Mesodermal cell (in vitro differentiated cells): ENCODE data around the gene HEG1.

Experiments used
- H3K27ac ChIP-seq: 2 replicates; pipeline ENCODE4 v1.7.0; 2013; ENCODE audit warnings: mild to moderate bottlenecking, low read depth, low read length, moderate library complexity; ENCODE audit not compliant: severe bottlenecking
- H3K36me3 ChIP-seq: 2 replicates; pipeline ENCODE4 v1.7.1; 2013; ENCODE audit warnings: mild to moderate bottlenecking, low read length, moderate library complexity; ENCODE audit not compliant: control insufficient read depth, insufficient read depth
- H3K4me1 ChIP-seq: one replicate; pipeline ENCODE4 v1.7.1; 2013; ENCODE audit warnings: mild to moderate bottlenecking, low read length; ENCODE audit not compliant: insufficient read depth, control insufficient read depth, poor library complexity, severe bottlenecking
- H3K4me3 ChIP-seq: 2 replicates; pipeline ENCODE4 v1.7.0; 2013; ENCODE audit warnings: low read length, control low read depth, mild to moderate bottlenecking; ENCODE audit not compliant: insufficient read depth, poor library complexity, severe bottlenecking; ENCODE audit errors: extremely low read depth
- H3K9me3 ChIP-seq: 2 replicates; pipeline ENCODE4 v1.7.1; 2013; ENCODE audit warnings: mild to moderate bottlenecking, low read length, moderate library complexity; ENCODE audit not compliant: control insufficient read depth
- WGBS, 2 experiments: methylation state at CpG; one replicate each; pipeline ENCODE4 v1.1.5; 2013; ENCODE audit warnings: missing lambda C conversion rate in 2 of 2; ENCODE audit not compliant: insufficient coverage in 2 of 2; 5-methylcytosine and 5-hydroxymethylcytosine counted together

The HEG1 gene

GRCh38 chr3:124969963-124970722 lies 85.7 kb downstream of the HEG1 start:
- peaks cover 83% of the 10 kb centered on the region for H3K36me3 ChIP-seq
- H3K4me3 ChIP-seq = no peak overlapping the region
- H3K4me1 ChIP-seq = no peaks in the 10 kb centered on the region
- 98 to 100% methylated on average over 12 to 18 of the region's 18 CpGs for WGBS, 2 experiments
- no peaks in the 10 kb centered on the region for H3K9me3 ChIP-seq
- no peak overlapping the region for H3K27ac ChIP-seq

DNA sequence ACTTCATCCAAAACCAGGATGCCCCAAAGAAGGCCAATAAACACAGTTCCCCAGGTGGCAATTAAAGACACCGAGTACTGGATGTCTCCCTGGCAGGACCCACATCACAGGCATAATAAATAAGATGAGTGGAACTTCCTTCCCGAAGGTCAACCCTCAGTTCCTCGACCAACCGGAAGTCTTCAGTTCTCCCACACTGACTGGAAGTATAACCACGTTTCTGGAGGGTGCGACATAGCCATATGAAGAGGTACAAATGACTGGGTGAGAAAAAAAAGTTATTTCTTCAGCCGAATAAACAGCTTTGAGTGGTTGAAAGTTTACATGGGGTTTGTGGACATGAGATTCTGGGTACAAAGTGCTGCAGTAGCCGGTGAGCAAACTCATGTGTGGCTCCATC lies 86.6 kb downstream of the HEG1 start:
- Histone ChIP-seq H3K4me3 (no peak overlapping the region), H3K9me3 (no peaks in the 10 kb centered on the region), H3K27ac (no peak overlapping the region), H3K36me3 (peaks cover 73% of the 10 kb centered on the region), H3K4me1 (no peaks in the 10 kb centered on the region)
- 88 to 95% methylated on average over 6 to 7 of the region's 8 CpGs for WGBS, 2 experiments

- H3K4me3 ChIP-seq = no peak overlapping the region
- H3K36me3 ChIP-seq = peaks cover 61% of the 10 kb centered on the region
- H3K4me1 ChIP-seq = no peaks in the 10 kb centered on the region
- H3K27ac ChIP-seq = peak overlapping the region; percentile 8
- WGBS, 2 experiments = 95 to 99% methylated on average over 8 of the region's 10 CpGs
- H3K9me3 ChIP-seq = no peaks in the 10 kb centered on the region
Observed at GRCh38 chr3:124967964-124968363, 87.8 kb downstream of the HEG1 start.

DNA sequence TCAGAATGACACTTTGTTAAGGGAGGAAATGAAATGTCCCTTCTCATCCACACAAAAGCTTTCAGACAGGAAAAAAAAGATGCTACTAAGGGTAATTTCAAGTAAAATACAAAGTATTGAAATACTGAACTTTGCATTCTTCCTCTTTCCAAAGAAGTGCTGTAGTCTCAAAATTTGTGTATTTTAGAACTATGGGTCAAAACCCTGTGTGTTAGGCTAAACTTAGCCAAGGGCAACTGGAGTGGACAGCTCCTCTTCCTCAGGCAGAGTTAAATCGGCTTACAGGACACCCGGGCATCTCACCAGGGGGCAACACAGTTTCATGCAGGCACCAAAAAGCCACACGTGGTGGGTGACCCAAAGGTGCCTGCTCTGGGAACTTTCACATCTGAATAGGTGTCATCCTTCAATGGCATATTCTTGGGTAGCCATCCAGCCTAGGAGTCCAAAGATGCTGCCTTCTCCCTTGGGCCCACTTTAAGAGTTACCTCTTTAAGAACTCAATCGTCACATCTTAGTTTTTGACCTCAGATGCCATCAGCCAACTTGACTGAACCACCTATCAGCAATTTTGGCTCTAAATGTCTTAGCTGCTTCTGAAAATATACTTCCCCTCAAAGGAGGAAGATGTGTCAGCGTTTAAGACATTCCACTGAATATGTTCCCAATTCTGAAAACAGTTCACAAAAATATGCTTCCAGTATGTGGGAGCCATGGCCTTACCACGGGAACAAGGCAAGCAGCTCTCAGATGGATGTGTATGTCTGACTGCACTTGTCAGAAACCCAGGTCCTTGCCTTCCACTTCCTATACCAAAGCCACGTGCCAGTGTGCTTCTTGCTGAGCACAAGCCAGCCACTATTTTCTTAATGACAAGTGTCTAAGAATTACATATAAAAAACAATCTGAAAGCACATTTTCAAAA lies 89.0 kb downstream of the HEG1 start:
- WGBS, 2 experiments = 89 to 90% methylated on average over 5 of the region's 7 CpGs
- no peaks in the 10 kb centered on the region for H3K9me3 ChIP-seq
- H3K27ac ChIP-seq = no peak overlapping the region
- H3K36me3 ChIP-seq = peaks cover 49% of the 10 kb centered on the region
- no peak overlapping the region for H3K4me3 ChIP-seq
- no peaks in the 10 kb centered on the region for H3K4me1 ChIP-seq

DNA sequence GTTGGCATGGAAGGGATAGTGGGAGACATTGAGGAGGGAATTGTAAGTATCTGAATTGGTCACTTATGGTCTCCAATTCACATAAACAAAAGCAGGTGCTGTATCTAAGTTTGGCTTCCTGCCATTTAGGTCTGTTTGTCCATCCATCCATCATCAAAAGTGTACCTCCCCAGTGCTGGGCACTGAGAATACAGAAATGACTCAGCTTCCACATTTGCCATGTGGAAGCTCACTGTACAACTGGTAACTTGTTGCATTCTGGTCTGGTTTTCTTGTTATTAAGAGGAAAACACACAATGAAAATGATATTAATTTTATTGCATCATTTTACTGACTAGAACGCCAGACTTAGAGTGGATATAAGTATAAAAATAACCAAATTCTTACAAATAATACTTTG lies 90.4 kb downstream of the HEG1 start:
- WGBS, 2 experiments = no CpG with 5 or more reads among the region's 1 CpG
- Histone ChIP-seq H3K9me3 (no peaks in the 10 kb centered on the region), H3K27ac (no peak overlapping the region), H3K36me3 (peaks cover 36% of the 10 kb centered on the region), H3K4me3 (no peak overlapping the region), H3K4me1 (no peaks in the 10 kb centered on the region)

GRCh38 chr3:124964387-124964786 lies 91.4 kb downstream of the HEG1 start:
- WGBS, 2 experiments = 89 to 100% methylated on average over 1 of the region's 4 CpGs

GRCh38 chr3:124963755-124964154 lies 92.0 kb downstream of the HEG1 start:
- H3K9me3 ChIP-seq = no peaks in the 10 kb centered on the region
- H3K27ac ChIP-seq = no peak overlapping the region
- no peak overlapping the region for H3K4me3 ChIP-seq
- H3K36me3 ChIP-seq = peaks cover 20% of the 10 kb centered on the region
- no peaks in the 10 kb centered on the region for H3K4me1 ChIP-seq
- WGBS, 2 experiments = 92% methylated on average over 3 of the region's 3 CpGs

More at GRCh38 chr3:124964387-124964786, 91.4 kb downstream of the HEG1 start:
- Histone ChIP-seq H3K4me3 (no peak overlapping the region), H3K36me3 (peaks cover 26% of the 10 kb centered on the region), H3K9me3 (no peaks in the 10 kb centered on the region), H3K27ac (no peak overlapping the region), H3K4me1 (no peaks in the 10 kb centered on the region)

DNA sequence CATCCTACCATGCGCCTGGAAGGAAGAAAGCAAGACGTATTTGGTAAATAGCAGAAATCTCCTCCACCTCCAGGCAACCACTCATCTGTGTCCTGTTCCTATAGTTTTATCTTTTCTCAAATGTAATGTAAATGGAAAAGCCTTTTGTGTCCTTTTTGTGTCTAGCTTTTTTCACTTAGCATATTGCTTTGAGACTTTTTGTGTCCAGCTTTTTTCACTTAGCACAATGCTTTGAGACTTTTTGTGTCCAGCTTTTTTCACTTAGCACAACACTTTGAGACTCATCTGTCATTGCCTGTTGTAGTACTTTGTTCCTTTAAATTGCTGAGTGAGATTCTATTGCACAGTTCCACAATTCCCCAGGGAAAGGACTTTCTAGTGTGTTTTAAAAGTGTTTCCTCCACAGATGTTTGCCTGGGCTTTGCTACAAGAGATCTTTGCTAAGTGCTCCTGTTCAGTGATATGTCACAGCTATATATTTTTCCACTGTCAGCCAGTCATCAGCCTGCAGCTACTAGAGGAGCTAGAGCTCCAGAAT lies 93.3 kb downstream of the HEG1 start:
- H3K4me3 ChIP-seq = no peak overlapping the region
- 80% methylated on average over 1 of the region's 2 CpGs; no CpG with 5 or more reads in 1 of the 2 experiments for WGBS, 2 experiments

DNA sequence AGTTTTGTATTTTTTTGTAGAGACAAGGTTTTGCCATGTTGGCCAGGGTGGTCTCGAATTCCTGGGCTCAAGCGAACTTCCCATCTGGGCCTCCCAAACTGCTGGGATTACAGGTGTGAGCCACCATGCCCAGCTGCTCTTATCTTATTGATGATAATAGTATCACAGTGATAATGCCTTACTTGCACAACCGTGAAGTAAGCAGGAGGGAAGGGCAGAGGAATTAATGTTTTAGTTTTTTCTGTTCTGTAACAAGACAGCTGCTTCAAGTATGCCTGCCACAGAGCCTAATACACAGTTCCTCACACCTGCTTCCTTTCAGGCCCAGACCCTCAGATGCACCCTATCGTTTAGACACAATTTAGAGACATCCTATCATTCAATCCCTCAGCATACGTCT lies 95.1 kb downstream of the HEG1 start:
- Histone ChIP-seq H3K36me3 (no peaks in the 10 kb centered on the region), H3K27ac (no peak overlapping the region), H3K4me3 (no peak overlapping the region), H3K4me1 (no peaks in the 10 kb centered on the region), H3K9me3 (no peaks in the 10 kb centered on the region)
- whole genome bisulfite sequencing, 2 experiments = 100% methylated on average over 2 of the region's 5 CpGs; no CpG with 5 or more reads in 1 of the 2 experiments

More for the DNA sequence above, 93.3 kb downstream of the HEG1 start:
- Histone ChIP-seq H3K9me3 (no peaks in the 10 kb centered on the region), H3K27ac (no peak overlapping the region), H3K36me3 (peaks cover 11% of the 10 kb centered on the region), H3K4me1 (no peaks in the 10 kb centered on the region)

DNA sequence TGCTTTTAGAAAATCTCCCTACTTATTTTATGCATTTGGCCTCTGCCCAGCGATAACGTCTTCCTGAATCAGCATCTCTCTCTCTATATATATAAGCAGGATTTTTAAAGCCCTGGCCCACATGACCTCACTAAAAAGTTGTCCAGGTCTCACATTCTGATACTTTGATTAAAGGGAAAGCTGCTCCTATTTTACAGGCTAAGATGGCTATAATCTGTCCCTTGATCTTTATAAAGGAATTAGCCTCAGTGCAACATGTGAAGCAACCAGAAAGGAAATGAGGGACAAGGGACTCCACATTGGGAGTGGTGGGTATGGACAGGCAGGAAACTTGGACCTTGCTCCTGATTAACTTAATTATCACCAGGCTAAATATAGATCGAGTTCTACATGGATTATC lies 95.7 kb downstream of the HEG1 start:
- 92% methylated on average over 2 of the region's 3 CpGs; no CpG with 5 or more reads in 1 of the 2 experiments for WGBS, 2 experiments
- Histone ChIP-seq H3K4me3 (no peak overlapping the region), H3K4me1 (no peaks in the 10 kb centered on the region), H3K9me3 (no peaks in the 10 kb centered on the region), H3K36me3 (no peaks in the 10 kb centered on the region), H3K27ac (no peak overlapping the region)
